ENCODE measurements around the gene SUSD3. TPM values are rescaled to one million over a fixed set of nuclear protein-coding genes. Genes with fewer than 3 reads are reported as not detected.

Gene SUSD3
- total and polyA plus RNA-seq, 2 donors (not counting 1 experiment from before 2014, with no cell fraction given), result 0.17 to 4.6 TPM

GRCh38 chr9:93039456-93039855 is 19.0 kb upstream of the SUSD3 start:
- no peak overlapping the region for H3K4me2 ChIP-seq (ENCODE audit: extremely low read depth, insufficient read depth, low read length)
- no peak for DNase-seq (ENCODE audit: low read depth in 2 of 2)
- H3K27me3 ChIP-seq (ENCODE audit: control insufficient read depth, insufficient read depth, low read length), result no peaks in the 10 kb centered on the region
- no peaks in the 10 kb centered on the region for H3K4me1 ChIP-seq (ENCODE audit: control insufficient read depth, extremely low read depth, insufficient read depth, low read length)
- no peak overlapping the region for H2AFZ ChIP-seq (ENCODE audit: low read length)
- TF ChIP-seq EZH2 (IDR thresholded peaks at IDR 0.05; ENCODE audit: low read length, missing control alignments) (no peak), CTCF (conservative IDR thresholded peaks at IDR 0.05 in 1 of 2, IDR thresholded peaks at IDR 0.05 in 1 of 2; ENCODE audit: low read depth in 1 of 2, low read length in 2 of 2) (no peak)
- H3K9ac ChIP-seq (ENCODE audit: insufficient read depth, low read length), result no peak overlapping the region
- H3K9me3 ChIP-seq (ENCODE audit: control insufficient read depth, insufficient read depth, low read depth, low read length), result no peaks in the 10 kb centered on the region
- no peaks in the 10 kb centered on the region for H3K79me2 ChIP-seq (ENCODE audit: control insufficient read depth, insufficient read depth, low read length)
- H3K4me3 ChIP-seq (replicated peaks in 1 of 4; ENCODE audit: control extremely low read depth in 1 of 4, insufficient read depth in 1 of 4, low read depth in 3 of 4, low read length in 4 of 4), result no peak overlapping the region
- H4K20me1 ChIP-seq (ENCODE audit: control insufficient read depth, extremely low read depth, insufficient read depth, low read length), result no peaks in the 10 kb centered on the region
- H3K27ac ChIP-seq (ENCODE audit: insufficient read depth, low read length), result no peak overlapping the region
- no peaks in the 10 kb centered on the region for H3K36me3 ChIP-seq (ENCODE audit: control insufficient read depth, insufficient read depth, low read length)

- Histone ChIP-seq H2AFZ (ENCODE audit: low read length) (no peak overlapping the region), H3K4me1 (ENCODE audit: control insufficient read depth, extremely low read depth, insufficient read depth, low read length) (no peaks in the 10 kb centered on the region), H3K36me3 (ENCODE audit: control insufficient read depth, insufficient read depth, low read length) (no peaks in the 10 kb centered on the region), H3K27me3 (ENCODE audit: control insufficient read depth, insufficient read depth, low read length) (no peaks in the 10 kb centered on the region), H3K4me3 (replicated peaks in 1 of 4; ENCODE audit: control extremely low read depth in 1 of 4, insufficient read depth in 1 of 4, low read depth in 3 of 4, low read length in 4 of 4) (no peak overlapping the region), H3K27ac (ENCODE audit: insufficient read depth, low read length) (no peak overlapping the region), H3K79me2 (ENCODE audit: control insufficient read depth, insufficient read depth, low read length) (no peaks in the 10 kb centered on the region), H3K9ac (ENCODE audit: insufficient read depth, low read length) (no peak overlapping the region), H4K20me1 (ENCODE audit: control insufficient read depth, extremely low read depth, insufficient read depth, low read length) (no peaks in the 10 kb centered on the region), H3K4me2 (ENCODE audit: extremely low read depth, insufficient read depth, low read length) (no peak overlapping the region), H3K9me3 (ENCODE audit: control insufficient read depth, insufficient read depth, low read depth, low read length) (no peaks in the 10 kb centered on the region)
- no peak for DNase-seq (ENCODE audit: low read depth in 2 of 2)
- TF ChIP-seq EZH2 (IDR thresholded peaks at IDR 0.05; ENCODE audit: low read length, missing control alignments) (no peak), CTCF (conservative IDR thresholded peaks at IDR 0.05 in 1 of 2, IDR thresholded peaks at IDR 0.05 in 1 of 2; ENCODE audit: low read depth in 1 of 2, low read length in 2 of 2) (no peak)
Measured at GRCh38 chr9:93039976-93040375, 18.5 kb upstream of the SUSD3 start.

- Histone ChIP-seq H3K9ac (ENCODE audit: insufficient read depth, low read length) (no peak overlapping the region), H3K27me3 (ENCODE audit: control insufficient read depth, insufficient read depth, low read length) (no peaks in the 10 kb centered on the region), H3K4me3 (replicated peaks in 1 of 4; ENCODE audit: control extremely low read depth in 1 of 4, insufficient read depth in 1 of 4, low read depth in 3 of 4, low read length in 4 of 4) (no peak overlapping the region), H3K9me3 (ENCODE audit: control insufficient read depth, insufficient read depth, low read depth, low read length) (no peaks in the 10 kb centered on the region), H3K36me3 (ENCODE audit: control insufficient read depth, insufficient read depth, low read length) (no peaks in the 10 kb centered on the region), H3K4me1 (ENCODE audit: control insufficient read depth, extremely low read depth, insufficient read depth, low read length) (no peaks in the 10 kb centered on the region), H2AFZ (ENCODE audit: low read length) (no peak overlapping the region), H3K27ac (ENCODE audit: insufficient read depth, low read length) (no peak overlapping the region), H3K79me2 (ENCODE audit: control insufficient read depth, insufficient read depth, low read length) (no peaks in the 10 kb centered on the region), H3K4me2 (ENCODE audit: extremely low read depth, insufficient read depth, low read length) (no peak overlapping the region), H4K20me1 (ENCODE audit: control insufficient read depth, extremely low read depth, insufficient read depth, low read length) (no peaks in the 10 kb centered on the region)
- TF ChIP-seq EZH2 (IDR thresholded peaks at IDR 0.05; ENCODE audit: low read length, missing control alignments) (no peak), CTCF (conservative IDR thresholded peaks at IDR 0.05 in 1 of 2, IDR thresholded peaks at IDR 0.05 in 1 of 2; ENCODE audit: low read depth in 1 of 2, low read length in 2 of 2) (no peak)
- no peak for DNase-seq (ENCODE audit: low read depth in 2 of 2)
Measured at GRCh38 chr9:93040409-93040808, 18.1 kb upstream of the SUSD3 start.
